Anterior cingulate cortex (tissue), 58 donors: ENCODE data around the gene GJD3.

ENCODE experiments used
- DNase-seq, 58 donors: peaks; one replicate each; lab custom pipeline; 2025; lab: John Stamatoyannopoulos, UW

The GJD3 gene

DNA sequence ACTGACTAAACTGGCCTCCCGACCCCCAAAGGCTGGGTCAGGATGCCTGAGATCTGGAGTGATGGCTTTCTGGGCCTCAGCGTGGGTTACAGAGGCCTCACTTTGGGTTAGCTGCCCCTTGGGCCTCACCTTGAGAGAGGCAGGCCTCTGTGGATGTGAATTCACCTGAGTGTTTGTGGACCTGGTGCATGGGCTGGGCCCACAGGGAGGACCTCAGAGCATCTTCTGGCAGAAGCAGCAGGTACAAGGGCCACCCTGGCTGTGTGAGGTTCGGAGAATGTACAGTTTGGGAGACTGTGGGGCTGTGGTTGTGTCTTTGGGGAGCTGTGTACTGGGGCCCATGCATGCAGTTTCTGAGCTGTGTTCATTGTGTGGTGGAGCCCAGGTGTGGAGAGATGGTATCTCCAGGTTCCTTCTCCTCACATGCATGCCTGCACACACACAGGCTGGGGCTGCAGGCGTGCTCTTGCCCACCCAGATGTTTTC is 37.2 kb downstream of the GJD3 start:
- no peak for DNase-seq

DNA sequence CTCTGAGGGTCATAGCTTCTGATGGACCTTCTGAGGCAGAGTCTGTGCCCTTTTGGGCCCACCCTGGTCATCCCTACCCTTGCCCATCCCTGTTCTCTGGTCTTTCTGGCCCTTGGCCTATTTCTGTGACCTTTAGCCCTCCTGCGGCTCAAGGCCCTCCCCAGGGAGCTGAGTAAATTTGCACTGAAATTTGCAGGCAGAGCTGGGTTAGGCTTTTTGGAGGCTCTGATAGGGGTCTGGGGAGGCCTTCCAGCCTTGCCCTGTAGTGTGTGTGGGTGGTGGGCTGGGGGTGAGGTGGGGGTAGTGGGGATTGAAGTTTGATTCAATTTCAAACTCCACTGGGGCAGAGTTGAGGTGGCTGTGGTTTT is 37.7 kb downstream of the GJD3 start:
- no peak for DNase-seq

DNA sequence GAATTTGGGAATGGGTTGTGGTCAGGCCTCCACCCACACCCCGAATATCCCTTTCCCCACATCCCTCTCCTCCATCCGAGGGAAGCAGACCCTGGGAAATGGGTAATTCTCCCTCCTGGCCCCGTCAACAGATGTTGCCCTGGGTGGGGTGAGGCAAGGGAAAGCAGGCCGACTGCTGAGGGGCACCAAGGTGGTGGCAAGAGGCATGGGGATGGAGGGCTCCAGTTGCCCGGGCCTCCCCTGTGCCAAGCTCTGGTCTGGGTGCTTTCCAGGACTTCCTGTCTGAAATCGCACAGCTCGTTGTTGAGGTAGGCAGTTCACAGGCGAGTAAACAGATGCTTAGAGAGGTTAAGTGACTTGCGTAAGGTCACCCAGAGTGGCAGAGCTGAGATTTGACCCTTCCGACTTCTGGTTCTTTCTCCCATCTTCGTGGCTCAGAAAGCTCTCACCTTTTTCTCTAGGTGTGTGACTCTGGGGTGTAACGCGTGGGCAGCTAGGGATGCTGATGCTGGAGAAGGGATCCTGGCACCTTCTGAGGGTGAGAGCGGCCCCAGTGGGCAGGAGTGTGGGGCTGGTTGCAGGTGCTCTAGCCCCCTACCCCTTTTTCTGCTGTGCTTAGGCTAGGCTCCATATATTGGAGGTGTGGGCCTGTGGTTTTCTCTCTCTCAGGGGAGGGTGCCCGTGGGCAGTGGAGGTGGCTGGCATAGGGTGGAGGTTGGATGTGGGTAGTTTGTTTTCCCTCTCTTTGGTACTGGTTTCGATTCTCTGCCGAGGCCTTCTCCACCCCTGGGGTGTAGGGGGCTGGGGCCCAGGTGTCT is 38.3 kb downstream of the GJD3 start:
- no peak for DNase-seq

DNA sequence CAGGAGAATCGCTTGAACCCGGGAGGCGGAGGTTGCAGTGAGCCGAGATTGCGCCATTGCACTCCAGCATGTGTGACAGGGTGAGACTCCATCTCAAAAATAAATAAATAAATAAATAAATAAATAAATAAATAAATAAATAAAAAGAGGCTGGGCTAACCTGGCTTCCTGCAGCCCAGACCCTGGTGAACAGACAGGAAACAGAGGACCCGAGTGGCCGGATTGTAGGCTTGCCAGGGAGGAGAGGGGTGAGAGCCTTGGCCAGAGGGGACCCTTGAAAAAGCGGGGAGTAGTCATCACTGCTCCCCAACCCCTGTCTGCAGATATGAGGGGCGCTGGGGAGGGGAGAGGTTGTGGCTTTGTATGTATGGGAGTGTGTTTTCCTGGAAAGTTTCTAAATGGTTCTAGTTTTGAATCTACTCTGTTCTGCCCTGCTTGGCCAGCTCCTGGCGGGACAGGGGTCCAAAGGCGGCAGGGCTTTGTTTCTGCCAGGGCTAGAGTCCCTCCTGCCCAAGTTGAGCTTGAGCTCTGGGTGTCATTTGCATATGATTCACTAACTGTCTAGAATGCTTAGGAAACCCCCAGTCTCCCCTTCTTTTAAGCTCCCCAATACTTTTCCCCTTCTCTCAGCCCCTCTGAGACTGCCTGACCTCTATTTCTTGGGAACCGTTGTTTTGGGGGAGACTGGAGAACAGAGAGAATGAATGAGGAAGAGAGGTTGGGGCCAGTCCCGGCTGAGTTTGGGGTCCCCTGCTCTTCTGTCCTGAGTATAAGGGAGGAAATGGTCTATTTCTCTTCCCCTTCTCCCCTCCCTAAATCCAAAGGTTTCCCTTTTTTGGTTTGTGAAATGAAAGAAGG is 39.2 kb downstream of the GJD3 start:
- no peak for DNase-seq

DNA sequence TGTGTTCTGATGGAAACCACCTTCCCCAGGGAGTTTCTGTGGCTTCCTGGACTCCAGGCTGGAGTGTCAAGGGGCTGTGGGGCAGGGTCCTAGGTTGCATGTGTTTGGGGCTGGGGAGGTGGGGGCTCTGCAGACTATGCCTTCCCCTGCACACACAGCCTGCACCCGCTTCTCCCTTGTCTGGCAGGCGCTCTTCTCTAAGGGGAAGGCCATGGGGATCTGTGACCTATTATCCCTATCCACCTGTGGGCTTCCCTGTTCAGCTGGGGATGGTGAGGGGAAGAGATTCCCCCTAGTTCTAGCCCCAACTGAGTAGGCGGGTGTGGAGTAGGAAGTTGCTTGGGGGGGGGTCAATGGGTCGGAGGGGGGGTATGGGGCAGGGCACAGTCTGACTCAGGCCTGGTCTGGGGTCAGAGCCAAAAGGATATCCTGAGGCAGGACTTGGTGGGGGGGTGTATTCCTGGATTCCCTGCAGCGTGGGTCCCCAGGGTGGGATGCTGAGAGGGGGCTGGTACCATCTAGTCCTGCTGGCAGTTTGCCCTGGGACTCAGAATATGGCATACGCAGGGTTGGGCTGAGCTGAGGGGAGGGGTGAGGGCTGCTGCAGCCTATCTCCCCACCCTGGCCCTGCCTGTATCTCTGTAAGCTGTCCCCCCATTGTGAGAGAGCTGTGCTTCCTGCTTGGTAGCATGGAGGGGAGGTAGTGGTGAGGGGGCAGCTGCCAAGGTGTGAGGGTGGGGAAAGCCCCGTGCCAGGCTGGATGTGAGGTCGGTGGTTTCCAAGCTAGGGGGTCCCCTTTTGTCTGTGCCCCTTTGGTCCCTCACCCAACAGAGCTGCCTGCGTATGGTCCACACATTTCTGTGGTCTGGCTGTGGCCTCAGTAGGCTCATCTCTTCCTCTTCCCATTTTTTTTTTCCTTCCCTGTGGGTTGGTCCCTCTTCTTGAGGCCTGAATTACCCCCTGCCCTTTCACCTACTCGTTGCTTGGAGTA is 40.9 kb downstream of the GJD3 start:
- DNase-seq: no peak

DNA sequence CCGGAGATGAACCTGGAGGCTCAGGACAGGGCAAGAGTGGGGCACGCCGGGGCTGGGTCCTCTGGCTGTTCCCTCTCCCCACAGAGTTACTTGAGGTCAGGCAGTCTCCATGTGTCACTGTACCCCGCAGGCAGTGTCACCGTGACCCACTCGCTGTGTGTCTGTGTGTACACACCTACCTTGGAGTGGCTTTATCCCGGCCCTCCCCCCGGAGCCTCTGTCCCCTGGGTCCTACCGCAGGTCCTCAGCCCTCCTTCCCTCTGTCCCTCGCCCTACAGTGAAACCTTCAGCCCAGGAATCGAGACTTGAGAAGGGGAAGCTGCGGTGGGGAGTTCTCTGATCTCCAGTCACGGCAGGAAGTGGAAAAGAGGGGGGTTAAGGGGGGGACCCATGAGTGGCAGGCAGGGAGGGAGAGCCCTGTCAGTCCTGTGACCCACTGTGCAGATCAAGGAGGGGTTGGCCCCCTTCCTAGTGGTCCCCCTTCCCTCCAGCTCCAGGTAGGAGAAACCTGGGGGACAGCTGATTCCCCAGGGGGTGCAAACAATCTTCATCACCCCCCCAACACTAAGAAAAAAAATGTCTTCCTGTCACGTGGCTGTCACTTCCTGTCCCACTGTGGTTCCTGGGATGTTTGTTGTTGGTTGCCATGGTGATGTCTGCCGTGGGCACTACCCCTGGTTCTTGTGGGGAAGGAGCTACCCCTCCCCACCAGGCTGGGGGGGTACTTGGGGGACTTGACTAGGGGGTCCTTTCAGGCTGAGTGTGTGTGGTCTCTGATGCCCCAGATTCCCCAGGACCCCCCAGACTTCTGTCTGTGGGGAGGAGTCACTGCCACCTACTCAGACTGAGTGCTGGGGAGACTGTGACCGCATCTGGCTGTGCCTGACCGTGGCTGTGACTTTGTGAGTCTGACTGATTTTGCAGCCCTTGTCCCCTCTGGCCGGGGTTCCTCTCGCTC is 41.9 kb downstream of the GJD3 start:
- peak in 16 of 58 donors; percentile 25 to 68 (median 41) for DNase-seq

DNA sequence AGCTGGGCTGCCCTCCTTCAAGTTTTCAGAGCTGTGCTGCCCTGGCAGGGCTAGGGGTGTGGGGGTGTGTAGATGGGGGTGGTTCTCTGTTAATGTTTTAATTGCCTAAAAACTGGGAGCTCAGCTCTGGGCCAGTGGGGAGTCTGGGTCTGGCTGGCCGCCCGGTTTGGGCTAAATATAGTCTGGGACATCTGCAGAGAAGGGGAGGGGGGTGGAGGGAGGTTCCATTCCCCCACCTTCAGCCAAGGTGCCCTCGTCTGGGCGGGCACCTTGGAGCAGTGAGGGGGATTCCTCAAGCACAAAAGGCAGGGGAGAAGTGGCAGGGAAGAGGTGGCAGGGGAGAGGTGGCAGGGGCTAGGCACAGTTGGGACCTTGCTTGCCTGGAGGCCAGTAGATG is 42.6 kb downstream of the GJD3 start:
- DNase-seq: peak in 6 of 58 donors; percentile 22 to 45 (median 36)

DNA sequence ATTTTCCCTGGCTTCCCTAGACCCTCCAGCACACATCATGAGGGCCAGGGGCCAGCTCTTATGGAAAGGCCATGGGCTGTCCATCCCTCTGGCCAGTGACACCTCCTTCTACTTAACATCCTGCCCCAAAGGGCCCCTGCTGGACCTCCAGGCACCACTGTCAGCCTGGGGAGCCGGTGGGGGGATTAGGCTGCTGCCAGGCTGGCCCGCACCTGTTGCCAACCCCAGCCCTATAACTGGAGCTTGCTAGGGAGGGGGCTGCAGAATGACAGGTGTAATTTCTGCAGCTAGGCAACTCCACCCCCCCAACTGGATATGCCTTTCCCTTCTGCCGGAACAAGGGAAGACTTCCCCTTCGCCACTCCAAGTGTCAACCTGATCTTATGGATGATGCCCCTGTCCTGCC is 43.0 kb downstream of the GJD3 start:
- DNase-seq: no peak

DNA sequence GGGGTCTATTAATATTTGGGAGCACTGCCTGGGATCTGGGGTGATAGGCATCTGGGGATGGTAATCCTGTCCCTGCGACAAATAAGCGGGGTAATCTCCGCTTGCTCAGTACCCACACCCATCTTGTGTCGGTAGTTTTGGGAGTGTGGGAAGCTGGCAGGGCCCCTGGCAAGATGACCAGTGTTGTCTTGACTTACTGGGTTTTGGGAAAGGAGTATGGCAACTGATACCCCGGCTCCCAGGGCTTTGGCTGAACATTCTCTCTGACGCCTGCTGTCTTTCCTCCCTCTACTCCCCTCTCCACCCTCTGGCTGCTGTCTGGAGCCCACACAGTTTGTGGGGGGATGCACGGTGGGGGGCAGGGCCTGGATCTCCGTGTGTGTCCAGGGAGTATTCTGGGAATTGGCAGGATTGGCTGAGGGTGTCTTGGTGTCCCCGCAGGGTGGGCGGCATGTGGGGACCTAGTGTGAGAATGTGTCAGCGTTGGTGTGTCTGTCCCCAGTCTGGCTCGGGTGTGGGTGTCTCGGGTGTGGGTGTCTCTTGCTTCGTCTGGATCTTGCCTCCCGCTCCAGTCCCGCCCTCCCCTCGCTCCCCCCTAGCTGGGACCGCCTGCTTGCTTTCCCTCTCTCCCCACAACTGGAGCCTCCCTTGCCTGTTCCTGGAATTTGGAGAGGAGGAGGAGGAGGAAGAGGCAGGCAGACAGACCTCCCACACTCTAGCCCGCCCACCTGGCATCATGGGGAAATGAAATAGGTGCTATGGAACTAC is 43.6 kb downstream of the GJD3 start:
- DNase-seq: peak in 4 of 58 donors; percentile 20 to 50 (median 40)

DNA sequence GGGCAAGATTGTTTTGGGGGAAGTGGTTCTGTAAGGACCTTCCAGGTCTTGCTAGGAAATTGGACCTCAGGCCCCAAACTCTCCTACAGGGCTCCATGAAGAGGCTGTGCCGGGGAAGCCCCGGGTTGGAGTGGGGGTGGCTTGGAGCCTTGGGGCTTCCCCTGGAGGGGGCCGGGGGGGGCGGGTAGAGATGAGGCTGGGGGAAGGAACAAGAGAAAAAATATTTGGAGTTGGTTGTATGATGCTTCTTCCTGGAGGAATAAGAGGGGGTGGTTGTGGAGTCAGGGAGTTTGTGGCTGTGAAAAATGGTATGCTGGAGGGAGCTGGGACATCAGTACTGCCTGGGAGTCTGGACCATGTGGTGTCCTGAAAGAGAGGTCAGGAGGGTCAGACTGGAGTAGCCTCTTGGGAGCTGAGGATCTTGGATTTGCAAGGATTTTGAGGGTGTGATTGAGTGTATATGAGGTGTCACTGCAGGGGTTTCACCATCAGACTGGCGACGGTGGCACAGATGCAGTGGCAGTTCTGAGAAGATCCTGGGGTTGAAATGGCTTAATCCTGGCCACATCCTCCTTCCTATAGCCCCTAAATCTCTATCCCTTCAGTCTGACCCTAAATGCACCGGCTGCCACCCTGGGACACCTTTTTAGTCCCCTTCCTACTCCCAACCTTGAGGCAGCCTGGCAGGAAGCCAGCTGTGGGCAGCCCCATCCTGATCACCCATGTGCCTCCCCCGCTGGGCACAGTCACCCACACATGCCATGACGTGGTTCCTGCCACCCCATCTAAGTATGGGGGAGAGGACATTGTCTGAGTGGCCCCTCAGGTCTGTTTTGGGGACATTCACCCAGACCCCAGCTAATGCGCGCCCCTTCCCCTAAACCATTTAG is 44.6 kb downstream of the GJD3 start:
- no peak for DNase-seq

DNA sequence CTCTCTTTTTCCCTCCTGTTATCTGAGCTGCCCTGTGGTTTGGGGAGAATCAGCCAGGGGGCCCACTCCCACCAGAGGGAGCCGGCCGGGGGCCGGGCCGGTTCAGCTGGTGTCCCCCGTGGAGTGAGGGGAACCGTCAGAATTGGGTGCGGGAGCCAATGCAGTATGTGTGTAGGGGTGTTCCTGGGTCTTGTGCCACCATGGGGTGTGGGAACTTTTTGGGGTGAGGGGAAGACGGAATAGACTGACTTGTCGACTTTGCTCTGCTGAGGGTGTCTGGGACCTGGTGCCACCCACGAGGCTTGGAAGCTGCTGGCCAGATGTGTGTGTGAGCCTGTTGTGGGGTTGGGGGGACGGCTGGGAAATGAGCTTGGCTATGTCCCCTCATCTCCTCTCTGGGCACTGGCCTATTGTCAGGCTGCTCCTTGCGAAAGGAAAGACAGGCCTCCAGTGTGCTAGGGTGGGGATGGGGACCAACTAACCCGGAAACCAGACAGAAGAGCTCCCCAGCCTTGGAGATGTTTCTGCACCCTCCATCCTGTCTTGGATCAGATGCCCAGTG is 45.6 kb downstream of the GJD3 start:
- DNase-seq: no peak

DNA sequence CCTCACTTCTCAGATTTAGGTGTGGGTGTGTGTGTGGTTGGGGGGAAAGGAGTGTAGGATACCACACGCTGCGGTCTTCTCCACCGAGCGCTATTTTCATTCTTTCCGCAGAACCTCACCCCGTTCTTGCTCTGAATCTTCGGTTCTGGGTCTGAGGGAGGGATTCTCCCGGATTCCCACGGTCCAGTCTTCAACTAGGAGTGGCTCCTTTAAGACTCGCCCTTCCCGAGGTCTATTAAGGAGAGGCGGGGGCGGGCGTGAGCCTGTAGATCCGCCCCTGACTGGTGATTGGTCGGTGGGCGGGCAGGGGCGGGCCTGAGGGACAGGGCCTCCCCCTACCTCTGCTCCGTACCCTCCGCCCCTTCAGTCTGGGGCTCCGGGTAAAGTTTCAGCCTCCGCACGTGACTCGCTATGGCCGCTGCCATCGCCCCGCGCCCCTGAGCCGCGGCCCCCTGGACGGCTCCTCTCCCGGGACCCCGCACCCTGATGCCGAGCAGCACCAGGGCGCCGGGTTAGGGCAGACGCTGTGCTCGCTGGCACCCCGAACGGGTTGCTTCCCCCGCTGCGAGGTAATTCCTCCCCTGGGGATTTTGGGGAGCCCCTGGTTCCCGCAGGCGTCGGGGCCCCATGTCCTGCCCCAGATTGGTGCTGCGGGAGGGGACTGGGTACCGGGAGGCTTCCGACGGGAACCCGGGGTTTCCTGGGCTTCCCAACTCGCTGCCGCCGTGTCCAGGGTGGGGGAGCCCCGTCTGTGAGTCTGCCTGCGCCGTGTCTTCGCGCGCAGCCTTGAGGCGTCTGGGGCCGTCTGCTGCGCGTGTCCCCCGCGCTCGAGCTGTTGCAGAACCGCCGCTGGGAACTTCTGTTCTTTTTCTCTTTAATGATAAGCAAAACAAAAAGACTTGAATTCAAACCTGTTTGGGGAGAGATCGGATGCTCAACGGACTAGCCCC is 46.4 kb downstream of the GJD3 start:
- peak in 56 of 58 donors; percentile 33 to 96 (median 85) for DNase-seq

DNA sequence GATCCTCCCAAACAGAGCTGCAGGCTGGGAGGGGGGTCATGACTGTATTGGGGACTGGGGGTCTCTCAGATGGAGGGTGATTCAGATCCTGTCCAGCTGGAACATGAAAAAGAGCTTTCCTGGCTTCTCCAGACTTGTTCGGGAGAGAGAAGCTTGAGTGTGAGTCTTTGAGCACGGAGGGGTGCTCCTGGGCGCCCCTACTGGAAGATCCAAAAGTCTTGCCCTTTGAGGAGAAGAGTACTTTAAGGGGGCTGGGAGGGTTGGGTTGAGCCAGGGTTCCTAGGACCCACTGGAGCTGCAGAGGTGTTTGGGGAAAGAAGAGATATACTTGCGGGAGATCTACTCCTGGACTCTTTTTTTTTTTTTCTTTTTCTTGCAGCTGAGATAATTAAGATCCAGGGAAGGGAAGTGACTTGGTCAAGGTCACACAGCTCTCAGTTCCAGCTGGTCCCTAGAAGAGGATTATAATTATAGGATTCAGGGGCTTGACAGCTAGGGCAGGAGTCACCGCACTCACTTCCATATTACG is 47.1 kb downstream of the GJD3 start:
- DNase-seq: no peak

DNA sequence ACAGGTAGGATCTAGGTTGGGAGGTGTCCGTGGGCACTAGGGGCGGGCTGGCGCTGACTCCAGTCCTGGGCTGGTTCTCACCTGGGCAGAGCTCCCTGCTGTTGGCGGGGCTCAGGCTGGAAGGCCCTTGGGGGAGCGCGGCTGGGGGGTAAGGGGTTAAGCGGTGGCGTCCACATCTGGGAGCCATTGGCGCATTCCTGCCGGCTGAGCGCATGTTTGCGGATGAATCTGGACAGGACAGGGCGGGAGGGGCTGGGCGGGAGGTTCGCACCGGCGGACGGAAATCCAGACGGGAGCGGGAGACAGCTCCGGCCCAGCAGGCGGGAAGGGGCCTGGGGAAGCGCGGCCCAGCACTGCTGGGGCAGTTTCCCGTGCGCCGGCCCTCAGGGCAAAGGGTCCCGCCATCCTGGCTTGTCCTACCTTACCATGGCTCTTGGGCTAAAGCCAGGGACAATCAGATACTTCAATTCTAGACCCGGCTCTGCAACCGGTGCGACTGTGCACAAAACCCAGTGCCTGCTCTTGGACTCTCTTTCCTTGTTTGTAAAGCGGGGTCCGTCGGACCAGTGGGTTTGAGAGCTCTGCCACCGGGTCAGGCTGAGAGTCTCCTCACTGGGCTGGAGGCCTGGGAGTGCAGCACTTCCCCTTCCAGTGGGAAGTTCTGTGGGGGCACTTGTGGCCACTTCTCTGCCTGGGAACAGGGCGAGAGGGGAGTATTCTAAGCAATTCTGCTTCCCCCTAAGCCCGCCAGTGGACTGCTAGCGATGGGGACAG is 47.8 kb downstream of the GJD3 start:
- DNase-seq: no peak
